PC-9 (cell line): ENCODE data around the gene TMPRSS4. TPM values are rescaled to one million over a fixed set of nuclear protein-coding genes. Genes with fewer than 3 reads are reported as not detected.

Experiments used
- BruUV-seq: library from RNA; stranded (reverse); fragments of 400-500 nt; replicated peaks from 2 replicates; lab custom pipeline; 2021; lab: Mats Ljungman, UMichigan
- CTCF ChIA-PET: fragments of 300-600 bp; sonication (Branson Sonifier 250); formaldehyde crosslinking; loops from one replicate; lab custom pipeline; 2022; ENCODE audit warnings: antibody characterized with exemption; lab: Charles Lee
- POLR2A ChIA-PET: fragments of 300-600 bp; sonication (Branson Sonifier 250); formaldehyde crosslinking; loops from one replicate; lab custom pipeline; 2022; ENCODE audit warnings: antibody characterized with exemption; ENCODE audit not compliant: unreplicated experiment; lab: Charles Lee
- DNase-seq, 2 experiments: peaks; one replicate each; pipeline versions ENCODE4 v3.0.0 to v3.0.0-alpha.2; 2015 to 2022; ENCODE audit warnings: mixed read lengths in 1 of 2
- H2AFZ ChIP-seq: fragments of 200-600 bp; sonication (generic); 2 replicates; pipeline ENCODE4 v1.8.1; 2017; ENCODE audit warnings: antibody characterized with exemption
- H3F3A ChIP-seq: fragments of 200-600 bp; sonication (generic); 2 replicates; pipeline ENCODE4 v1.8.1; 2017; ENCODE audit warnings: antibody characterized with exemption, mild to moderate bottlenecking, low read depth; ENCODE audit not compliant: insufficient read depth
- H3K27ac ChIP-seq: fragments of 200-600 bp; sonication (generic); 2 replicates; pipeline ENCODE4 v1.6.1; 2016; ENCODE audit warnings: mixed run types
- H3K27me3 ChIP-seq: fragments of 200-600 bp; sonication (generic); 2 replicates; pipeline ENCODE4 v1.6.1; 2016; ENCODE audit warnings: low read depth, mixed run types; ENCODE audit not compliant: insufficient read depth
- H3K36me3 ChIP-seq: fragments of 200-600 bp; sonication (generic); 2 replicates; pipeline ENCODE4 v1.6.1; 2016; ENCODE audit warnings: low read depth, mixed run types
- H3K4me1 ChIP-seq: fragments of 200-600 bp; sonication (generic); replicated peaks from 2 replicates; pipeline ENCODE4 v1.6.1; 2016; ENCODE audit warnings: mixed run types; ENCODE audit not compliant: insufficient read depth
- H3K4me2 ChIP-seq: fragments of 200-600 bp; sonication (generic); 2 replicates; pipeline ENCODE4 v1.6.1; 2017; ENCODE audit warnings: mixed run types
- H3K4me3 ChIP-seq: fragments of 200-600 bp; sonication (generic); 2 replicates; pipeline ENCODE4 v1.6.1; 2016; ENCODE audit warnings: mixed run types
- H3K79me2 ChIP-seq: fragments of 200-600 bp; sonication (generic); 2 replicates; pipeline ENCODE4 v1.6.1; 2017; ENCODE audit warnings: low read depth, mixed run types
- H3K9me2 ChIP-seq: fragments of 200-600 bp; sonication (generic); 2 replicates; pipeline ENCODE4 v1.8.1; 2017; ENCODE audit warnings: mild to moderate bottlenecking; ENCODE audit not compliant: insufficient read depth
- H3K9me3 ChIP-seq: fragments of 200-600 bp; sonication (generic); 2 replicates; pipeline ENCODE4 v1.8.1; 2016; ENCODE audit warnings: low read depth; ENCODE audit not compliant: insufficient read depth
- H4K20me1 ChIP-seq: fragments of 200-600 bp; sonication (generic); 2 replicates; pipeline ENCODE4 v1.8.1; 2017; ENCODE audit not compliant: insufficient read depth
- CTCF ChIP-seq: fragments of 200-600 bp; sonication (generic); conservative IDR thresholded peaks from 2 replicates; pipeline ENCODE4 v1.6.1; 2017; ENCODE audit warnings: mixed run types, antibody characterized with exemption, mild to moderate bottlenecking, moderate library complexity
- EZH2 ChIP-seq: fragments of 200-600 bp; sonication (generic); IDR thresholded peaks from 2 replicates; pipeline ENCODE4 v1.8.0; 2017; ENCODE audit warnings: antibody characterized with exemption, low read depth
- intact Hi-C: fragments of 100-400 bp; cut with micrococcal nuclease; formaldehyde crosslinking; loops from one replicate; pipeline ENCODE4 v1.10.0; 2022; ENCODE audit not compliant: unreplicated experiment
- total RNA-seq: library from RNA; stranded (reverse); gene quantifications from 2 replicates; pipeline ENCODE4 v1.2.3, GENCODE V29; 2021

Gene TMPRSS4
- total RNA-seq, 1 experiment from 2014 or later = 27.6 TPM

- intact Hi-C loops = no loop called here
- H3K27me3 ChIP-seq = no peaks in the 10 kb centered on the region
Measured at GRCh38 chr11:118104491-118104890, 27.6 kb downstream of the TMPRSS4 start.

DNA sequence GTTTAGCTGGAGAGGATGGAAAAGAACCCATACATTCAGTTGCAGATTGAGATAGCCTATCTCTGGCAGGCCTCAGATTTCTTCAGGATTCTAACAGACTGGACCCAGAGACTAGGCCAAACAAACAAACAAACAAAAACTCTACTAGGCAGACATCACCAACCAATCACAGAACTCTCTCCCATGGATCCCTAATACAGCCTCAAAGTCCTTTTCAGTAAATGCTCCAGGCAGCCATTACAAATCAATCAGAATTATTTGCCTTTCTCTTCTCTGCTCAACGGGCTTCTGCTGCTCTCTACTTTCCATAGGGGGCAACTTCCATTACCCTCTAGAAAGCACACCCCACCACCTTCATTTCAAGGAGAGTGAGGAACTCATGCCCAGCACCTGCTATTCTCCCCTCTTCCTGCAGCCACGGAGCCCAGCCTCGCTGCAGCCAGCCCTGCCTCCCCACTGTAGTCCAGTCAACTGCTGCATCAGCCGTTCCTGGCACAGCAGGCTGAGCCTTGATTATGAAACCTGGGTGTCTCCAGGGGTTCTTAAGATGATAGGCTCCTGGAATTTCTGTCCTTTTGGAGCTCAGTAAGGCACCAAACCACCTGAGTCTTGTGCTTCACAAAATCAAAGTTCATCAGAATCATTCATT lies 28.9 kb downstream of the TMPRSS4 start:
- Histone ChIP-seq H2AFZ (no peak overlapping the region), H3K36me3 (no peaks in the 10 kb centered on the region), H3K79me2 (no peaks in the 10 kb centered on the region), H3K4me2 (no peak overlapping the region), H3K27ac (no peak overlapping the region), H3F3A (no peaks in the 10 kb centered on the region), H3K9me2 (no peaks in the 10 kb centered on the region), H4K20me1 (no peaks in the 10 kb centered on the region), H3K9me3 (no peaks in the 10 kb centered on the region), H3K4me3 (no peak overlapping the region), H3K4me1 (peaks cover 9% of the 10 kb centered on the region), H3K27me3 (no peaks in the 10 kb centered on the region)
- BruUV-seq = no TSS peak
- POLR2A ChIA-PET = no interaction called here
- no peak for DNase-seq
- intact Hi-C loops = no loop called here
- CTCF ChIA-PET = no interaction called here
- TF ChIP-seq CTCF (no peak), EZH2 (no peak)

More at GRCh38 chr11:118104491-118104890, 27.6 kb downstream of the TMPRSS4 start:
- no peak for DNase-seq
- Histone ChIP-seq H3K9me3 (no peaks in the 10 kb centered on the region), H3K4me1 (peaks cover 7% of the 10 kb centered on the region; the same call in 1 of the 2 replicates), H3K27ac (no peak overlapping the region), H3K4me2 (no peak overlapping the region), H3K4me3 (no peak overlapping the region), H3F3A (no peaks in the 10 kb centered on the region), H3K79me2 (no peaks in the 10 kb centered on the region), H2AFZ (no peak overlapping the region), H4K20me1 (no peaks in the 10 kb centered on the region), H3K36me3 (no peaks in the 10 kb centered on the region), H3K9me2 (no peaks in the 10 kb centered on the region)
- no peak for TF ChIP-seq EZH2
- TF ChIP-seq CTCF = no peak
- BruUV-seq = no TSS peak
- CTCF ChIA-PET = no interaction called here
- POLR2A ChIA-PET = no interaction called here

DNA sequence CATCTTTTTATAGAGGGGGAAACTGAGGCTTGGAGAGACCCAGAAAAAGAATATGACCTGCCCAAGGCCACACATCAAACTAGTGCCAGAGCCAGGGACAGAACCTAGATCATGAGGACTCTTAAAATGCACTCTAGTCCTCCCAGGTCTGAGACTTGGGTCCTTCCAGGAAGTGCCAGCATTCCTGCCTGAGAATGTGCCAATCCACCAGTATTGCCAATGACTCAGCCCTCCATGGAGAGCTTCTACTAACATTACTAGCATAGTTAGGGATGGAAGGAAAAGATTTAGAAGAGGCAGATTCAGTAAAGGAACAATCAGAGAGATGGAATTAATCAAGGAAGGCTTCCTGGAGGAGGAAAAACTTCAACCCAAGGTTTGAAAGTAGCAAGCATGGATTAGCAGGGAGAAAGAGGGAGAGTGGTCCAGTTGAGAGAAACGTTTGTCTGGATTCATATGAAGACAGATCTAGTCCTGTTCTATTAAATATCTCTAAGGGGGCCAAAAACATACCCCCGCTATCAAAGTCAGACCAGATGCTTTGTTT lies 30.0 kb downstream of the TMPRSS4 start:
- ChIA-PET CTCF (no interaction called here), POLR2A (no interaction called here)
- no peak overlapping the region for H3K4me2 ChIP-seq
- H3K4me1 ChIP-seq = peaks cover 18% of the 10 kb centered on the region
- no peaks in the 10 kb centered on the region for H4K20me1 ChIP-seq
- H3K9me3 ChIP-seq = no peaks in the 10 kb centered on the region
- H3K27ac ChIP-seq = no peak overlapping the region
- no peaks in the 10 kb centered on the region for H3K79me2 ChIP-seq
- no peaks in the 10 kb centered on the region for H3K27me3 ChIP-seq
- no peaks in the 10 kb centered on the region for H3K36me3 ChIP-seq
- no peak overlapping the region for H3K4me3 ChIP-seq
- intact Hi-C loops = no loop called here
- no TSS peak for BruUV-seq
- TF ChIP-seq CTCF = no peak
- H3K9me2 ChIP-seq = no peaks in the 10 kb centered on the region
- no peaks in the 10 kb centered on the region for H3F3A ChIP-seq
- peak in 1 of 2 experiments; percentile 84 for DNase-seq
- H2AFZ ChIP-seq = no peak overlapping the region
